HEK293T (cell line): ENCODE results near the gene ZNF667.

Source experiments
- ELF4 ChIP-seq: fragments of 450-650 bp; IDR thresholded peaks from 2 replicates; pipeline ENCODE4 v1.6.1; 2017; ENCODE audit warnings: antibody characterized with exemption
- FOXA1 ChIP-seq: fragments of 450-650 bp; IDR thresholded peaks from 2 replicates; pipeline ENCODE4 v1.6.1; 2016; ENCODE audit warnings: mild to moderate bottlenecking
- HDGF ChIP-seq: fragments of 450-650 bp; IDR thresholded peaks from 2 replicates; pipeline ENCODE4 v1.6.1; 2017; ENCODE audit warnings: antibody characterized with exemption, borderline replicate concordance
- LEF1 ChIP-seq: fragments of 450-650 bp; IDR thresholded peaks from 2 replicates; pipeline ENCODE4 v1.6.1; 2017; ENCODE audit warnings: mild to moderate bottlenecking, borderline replicate concordance
- SP1 ChIP-seq: fragments of 450-650 bp; IDR thresholded peaks from 2 replicates; pipeline ENCODE4 v1.6.1; 2017
- SUZ12 ChIP-seq: fragments of 450-650 bp; IDR thresholded peaks from 2 replicates; pipeline ENCODE4 v1.6.1; 2016; ENCODE audit warnings: mild to moderate bottlenecking
- ZNF384 ChIP-seq: fragments of 450-650 bp; IDR thresholded peaks from 2 replicates; pipeline ENCODE4 v1.6.1; 2016
- TF ChIP-seq, protein P1 (sequence below): fragments of 450-650 bp; IDR thresholded peaks from 2 replicates; pipeline ENCODE4 v1.6.1; 2016

DNA sequence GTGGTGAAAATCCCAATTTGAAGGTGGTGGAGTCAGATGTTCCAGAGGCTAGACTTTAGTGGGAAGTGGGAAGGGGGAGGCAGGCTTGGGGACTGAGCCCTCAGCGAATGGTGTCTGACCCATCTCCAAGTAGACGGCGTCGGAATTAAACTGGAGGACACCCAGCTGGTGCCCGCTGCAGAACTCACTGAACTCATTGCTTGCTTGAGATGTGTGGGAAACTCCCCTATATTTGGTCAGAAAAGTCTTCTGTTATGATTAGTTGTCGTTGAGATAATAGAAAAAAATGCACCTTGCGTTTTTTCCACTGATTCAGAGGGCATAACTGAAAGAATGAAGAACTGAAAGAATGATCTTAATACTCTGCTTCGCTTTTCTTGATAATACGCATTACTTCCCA is 73.9 kb downstream of the ZNF667 start:
- no peak for TF ChIP-seq ELF4
- no peak for TF ChIP-seq ZNF384
- TF ChIP-seq HDGF, result no peak
- TF ChIP-seq SP1, result no peak
- TF ChIP-seq FOXA1, result no peak
- TF ChIP-seq LEF1, result no peak
- TF ChIP-seq SUZ12, result no peak
- TF ChIP-seq, protein P1, sequence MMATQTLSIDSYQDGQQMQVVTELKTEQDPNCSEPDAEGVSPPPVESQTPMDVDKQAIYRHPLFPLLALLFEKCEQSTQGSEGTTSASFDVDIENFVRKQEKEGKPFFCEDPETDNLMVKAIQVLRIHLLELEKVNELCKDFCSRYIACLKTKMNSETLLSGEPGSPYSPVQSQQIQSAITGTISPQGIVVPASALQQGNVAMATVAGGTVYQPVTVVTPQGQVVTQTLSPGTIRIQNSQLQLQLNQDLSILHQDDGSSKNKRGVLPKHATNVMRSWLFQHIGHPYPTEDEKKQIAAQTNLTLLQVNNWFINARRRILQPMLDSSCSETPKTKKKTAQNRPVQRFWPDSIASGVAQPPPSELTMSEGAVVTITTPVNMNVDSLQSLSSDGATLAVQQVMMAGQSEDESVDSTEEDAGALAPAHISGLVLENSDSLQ, result no peak
